ENCODE measurements around the gene NNT.

GRCh38 chr5:43702815-43703214, 99.8 kb downstream of the NNT start:
- TF ChIP-seq RXRA (CRISPR knock-in tag; IDR thresholded peaks at IDR 0.05): no peak
- no peak for TF ChIP-seq CTCF (CRISPR knock-in tag; IDR thresholded peaks at IDR 0.05)
- no peak for TF ChIP-seq NFE2L1 (CRISPR knock-in tag; IDR thresholded peaks at IDR 0.05; ENCODE audit: borderline replicate concordance)
- no peak for TF ChIP-seq ATF6 (CRISPR knock-in tag; conservative IDR thresholded peaks at IDR 0.05)
- no peak for TF ChIP-seq NCOA1 (CRISPR knock-in tag; IDR thresholded peaks at IDR 0.05)
- TF ChIP-seq MAFF (IDR thresholded peaks at IDR 0.05; ENCODE audit: low read depth, low read length): no peak
- no peak for TF ChIP-seq PBX3 (CRISPR knock-in tag; IDR thresholded peaks at IDR 0.05; ENCODE audit: borderline replicate concordance)
- no peak for TF ChIP-seq ZNF331 (CRISPR knock-in tag; IDR thresholded peaks at IDR 0.05)
- no peak for TF ChIP-seq PRDM4 (CRISPR knock-in tag; IDR thresholded peaks at IDR 0.05; ENCODE audit: borderline replicate concordance)
- no peak for TF ChIP-seq MYNN (CRISPR knock-in tag; IDR thresholded peaks at IDR 0.05; ENCODE audit: low read depth)
- TF ChIP-seq MAFK (conservative IDR thresholded peaks at IDR 0.05 in 1 of 2, IDR thresholded peaks at IDR 0.05 in 1 of 2; ENCODE audit: low read length in 2 of 2): no peak
- TF ChIP-seq ZBTB43 (CRISPR knock-in tag; conservative IDR thresholded peaks at IDR 0.05): no peak
- TF ChIP-seq, protein P1, sequence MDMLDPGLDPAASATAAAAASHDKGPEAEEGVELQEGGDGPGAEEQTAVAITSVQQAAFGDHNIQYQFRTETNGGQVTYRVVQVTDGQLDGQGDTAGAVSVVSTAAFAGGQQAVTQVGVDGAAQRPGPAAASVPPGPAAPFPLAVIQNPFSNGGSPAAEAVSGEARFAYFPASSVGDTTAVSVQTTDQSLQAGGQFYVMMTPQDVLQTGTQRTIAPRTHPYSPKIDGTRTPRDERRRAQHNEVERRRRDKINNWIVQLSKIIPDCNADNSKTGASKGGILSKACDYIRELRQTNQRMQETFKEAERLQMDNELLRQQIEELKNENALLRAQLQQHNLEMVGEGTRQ (IDR thresholded peaks at IDR 0.05; ENCODE audit: low read depth, low read length): no peak
- TF ChIP-seq, protein P1 (CRISPR knock-in tag; IDR thresholded peaks at IDR 0.05; ENCODE audit: borderline replicate concordance): no peak

Data from HepG2 (cell line).